ENCODE measurements around the gene OPRM1. TPM values are rescaled to one million over a fixed set of nuclear protein-coding genes. Genes with fewer than 3 reads are reported as not detected.

Gene OPRM1
- total and polyA plus RNA-seq, 4 donors: not detected

- no peaks in the 10 kb centered on the region for H3K36me3 ChIP-seq (ENCODE audit: control insufficient read depth in 4 of 4, insufficient read depth in 3 of 4, low read depth in 1 of 4, low read length in 3 of 4)
- DNase-seq (ENCODE audit: low spot score): no peak
- no peaks in the 10 kb centered on the region for H3K27me3 ChIP-seq (ENCODE audit: control insufficient read depth in 4 of 4, insufficient read depth in 4 of 4, low read length in 3 of 4)
- no peak overlapping the region for H3K27ac ChIP-seq (ENCODE audit: low read depth in 1 of 2, low read length in 2 of 2)
- H3K9ac ChIP-seq (ENCODE audit: low read depth in 1 of 2, low read length in 2 of 2): no peak overlapping the region
- WGBS: 65% methylated on average over 4 of the region's 4 CpGs
- H3K4me1 ChIP-seq (ENCODE audit: control insufficient read depth in 4 of 4, insufficient read depth in 4 of 4, low read length in 3 of 4): no peaks in the 10 kb centered on the region
- no peaks in the 10 kb centered on the region for H3K9me3 ChIP-seq (ENCODE audit: control insufficient read depth in 4 of 4, low read length in 3 of 4)
- no peak overlapping the region for H3K4me3 ChIP-seq (ENCODE audit: low read depth in 1 of 3, low read length in 3 of 3)
- no peak for TF ChIP-seq CTCF (IDR thresholded peaks at IDR 0.05; ENCODE audit: low read depth, low read length, missing input control)
These were observed 20.1 kb downstream of the OPRM1 start for GRCh38 chr6:154058963-154059680.

- TF ChIP-seq YY1 (IDR thresholded peaks at IDR 0.05) (no peak), MAX (IDR thresholded peaks at IDR 0.05) (no peak), NR2F2 (IDR thresholded peaks at IDR 0.05) (no peak), SP1 (IDR thresholded peaks at IDR 0.05) (no peak), FOXA2 (IDR thresholded peaks at IDR 0.05) (no peak), TAF1 (conservative IDR thresholded peaks at IDR 0.05) (no peak), ATF3 (IDR thresholded peaks at IDR 0.05) (no peak), JUND (IDR thresholded peaks at IDR 0.05) (no peak), ZBTB33 (IDR thresholded peaks at IDR 0.05) (no peak), HNF4A (conservative IDR thresholded peaks at IDR 0.05) (no peak), FOXA1 (IDR thresholded peaks at IDR 0.05) (no peak), EGR1 (IDR thresholded peaks at IDR 0.05; ENCODE audit: low read depth in 2 of 2) (no peak), GABPA (IDR thresholded peaks at IDR 0.05 in 1 of 2, conservative IDR thresholded peaks at IDR 0.05 in 1 of 2) (no peak), CTCF (IDR thresholded peaks at IDR 0.05; ENCODE audit: low read depth, low read length, missing input control) (no peak), HNF4G (IDR thresholded peaks at IDR 0.05) (no peak), RAD21 (IDR thresholded peaks at IDR 0.05) (no peak), RXRA (IDR thresholded peaks at IDR 0.05) (no peak), REST (IDR thresholded peaks at IDR 0.05) (no peak)
- peaks cover 0 to 2% (median 0%) of the 10 kb centered on the region in 4 donors for H3K9me3 ChIP-seq (ENCODE audit: control insufficient read depth in 4 of 4, low read length in 3 of 4)
- H3K9ac ChIP-seq (ENCODE audit: low read depth in 1 of 2, low read length in 2 of 2): no peak overlapping the region
- H3K27ac ChIP-seq (ENCODE audit: low read depth in 1 of 2, low read length in 2 of 2): no peak overlapping the region
- no peak for DNase-seq (ENCODE audit: low spot score)
- no peaks in the 10 kb centered on the region for H3K36me3 ChIP-seq (ENCODE audit: control insufficient read depth in 4 of 4, insufficient read depth in 3 of 4, low read depth in 1 of 4, low read length in 3 of 4)
- H3K4me3 ChIP-seq (ENCODE audit: low read depth in 1 of 3, low read length in 3 of 3): no peak overlapping the region
- no peaks in the 10 kb centered on the region for H3K4me1 ChIP-seq (ENCODE audit: control insufficient read depth in 4 of 4, insufficient read depth in 4 of 4, low read length in 3 of 4)
- no peaks in the 10 kb centered on the region for H3K27me3 ChIP-seq (ENCODE audit: control insufficient read depth in 4 of 4, insufficient read depth in 4 of 4, low read length in 3 of 4)
- WGBS: 72% methylated on average over 3 of the region's 3 CpGs
These were observed 21.0 kb downstream of the OPRM1 start for GRCh38 chr6:154060076-154060475.

Data from liver (tissue), 9 donors.